KOPT-K1 (cell line): ENCODE data around the gene TST.
"Not testable (repeated sequence)": the region's sequence is repeated elsewhere in the genome, so short reads cannot be mapped to it uniquely, and the experiment has no call there.

Experiments
- H3K27ac ChIP-seq: fragments of 200-600 bp; sonication (generic); 2 replicates; pipeline ENCODE4 v1.5.1; 2016; ENCODE audit warnings: antibody characterized with exemption, mild to moderate bottlenecking, low read depth, low read length; ENCODE audit not compliant: poor library complexity, severe bottlenecking
- H3K36me3 ChIP-seq: fragments of 200-600 bp; sonication (generic); 2 replicates; pipeline ENCODE4 v1.5.1; 2017; ENCODE audit warnings: antibody characterized with exemption, mild to moderate bottlenecking, low read length, moderate library complexity; ENCODE audit not compliant: insufficient read depth
- H3K9me3 ChIP-seq: fragments of 200-600 bp; sonication (generic); 2 replicates; pipeline ENCODE4 v1.5.1; 2017; ENCODE audit warnings: antibody characterized with exemption, low read length, mild to moderate bottlenecking; ENCODE audit not compliant: insufficient read depth, poor library complexity, severe bottlenecking

The TST gene

GRCh38 chr22:36997746-36998145, 21.5 kb downstream of the TST start:
- H3K36me3 ChIP-seq, result no peaks in the 10 kb centered on the region
- no peak overlapping the region for H3K27ac ChIP-seq
- no peaks in the 10 kb centered on the region for H3K9me3 ChIP-seq

DNA sequence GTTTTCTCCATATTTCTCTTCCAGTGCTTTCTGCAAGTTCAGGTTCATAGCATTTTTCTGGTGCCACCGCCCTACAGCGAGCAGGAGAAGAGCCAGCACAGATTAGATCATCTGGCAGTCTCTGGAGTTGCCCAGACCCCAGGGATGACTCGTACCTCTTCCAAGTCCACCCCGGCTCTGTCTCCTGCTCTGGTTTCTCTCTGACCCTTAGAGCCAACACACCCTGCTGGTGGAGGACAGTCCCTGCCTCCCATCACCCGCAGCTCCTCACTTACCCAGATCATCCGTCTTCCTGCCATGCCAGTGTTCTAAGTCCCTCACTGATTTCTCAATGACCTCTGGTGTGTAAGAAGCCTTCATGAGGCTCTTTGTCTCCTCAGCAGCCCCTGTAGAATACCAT, 28.0 kb downstream of the TST start:
- Histone ChIP-seq H3K27ac (no peak overlapping the region), H3K9me3 (peaks cover 3% of the 10 kb centered on the region), H3K36me3 (no peaks in the 10 kb centered on the region)

GRCh38 chr22:36990457-36990856, 28.8 kb downstream of the TST start:
- H3K9me3 ChIP-seq, result peaks cover 10% of the 10 kb centered on the region
- H3K36me3 ChIP-seq, result no peaks in the 10 kb centered on the region
- no peak overlapping the region for H3K27ac ChIP-seq

DNA sequence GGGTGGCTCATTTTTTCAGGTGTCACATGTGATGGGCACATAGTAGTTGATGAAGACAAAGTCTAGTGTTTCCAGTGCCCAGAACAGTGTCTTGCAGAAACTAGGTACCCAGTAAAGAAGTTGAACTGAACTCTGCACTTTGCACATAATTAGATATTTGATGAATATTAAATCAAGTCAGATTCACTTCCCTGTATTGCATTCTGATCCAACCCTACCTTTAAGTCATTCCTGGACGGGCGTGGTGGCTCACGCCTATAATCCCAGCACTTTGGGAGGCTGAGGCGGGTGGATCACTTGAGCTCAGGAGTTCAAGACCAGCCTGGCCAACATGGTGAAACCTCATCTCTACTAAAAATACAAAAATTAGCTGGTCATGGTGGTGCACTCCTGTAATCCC, 30.2 kb downstream of the TST start:
- H3K36me3 ChIP-seq, H3K27ac ChIP-seq: not testable (repeated sequence)
- H3K9me3 ChIP-seq, result peaks cover 10% of the 10 kb centered on the region

DNA sequence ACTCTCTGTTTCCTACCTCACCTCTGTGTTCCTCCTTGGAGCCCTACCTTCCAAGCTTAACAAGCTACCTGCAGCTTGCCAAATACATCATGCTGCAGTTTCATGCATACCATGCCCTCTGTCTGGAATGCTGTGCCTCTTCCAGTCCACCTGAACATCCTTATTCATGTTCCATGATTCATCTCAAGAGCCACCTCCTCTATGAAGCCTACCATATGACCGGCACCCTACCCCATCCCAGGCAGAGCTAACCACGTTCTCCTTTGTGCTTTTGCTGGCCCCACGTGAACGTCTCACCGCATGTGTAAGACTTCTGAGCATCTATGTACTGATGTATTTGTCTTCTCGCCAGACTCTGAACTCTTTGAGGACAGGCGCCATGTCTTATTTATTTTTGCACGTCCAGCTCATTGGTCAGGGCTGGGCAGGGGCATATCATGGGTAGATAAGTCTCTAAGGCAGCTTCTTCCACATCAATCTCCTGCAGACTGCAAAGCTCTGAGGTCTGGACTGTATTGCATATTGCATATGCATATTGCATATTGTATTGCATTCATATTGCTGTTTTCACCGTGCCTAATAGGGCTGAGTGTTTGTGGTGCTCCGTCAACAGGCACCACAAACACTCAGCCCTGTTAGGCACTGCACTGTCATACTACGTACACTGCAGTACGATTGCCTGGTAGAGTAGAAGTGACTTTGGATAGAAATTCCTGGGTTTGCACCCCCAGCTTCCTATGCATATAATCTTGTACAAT, 31.0 kb downstream of the TST start:
- no peak overlapping the region for H3K27ac ChIP-seq
- no peaks in the 10 kb centered on the region for H3K36me3 ChIP-seq
- peaks cover 10% of the 10 kb centered on the region for H3K9me3 ChIP-seq

DNA sequence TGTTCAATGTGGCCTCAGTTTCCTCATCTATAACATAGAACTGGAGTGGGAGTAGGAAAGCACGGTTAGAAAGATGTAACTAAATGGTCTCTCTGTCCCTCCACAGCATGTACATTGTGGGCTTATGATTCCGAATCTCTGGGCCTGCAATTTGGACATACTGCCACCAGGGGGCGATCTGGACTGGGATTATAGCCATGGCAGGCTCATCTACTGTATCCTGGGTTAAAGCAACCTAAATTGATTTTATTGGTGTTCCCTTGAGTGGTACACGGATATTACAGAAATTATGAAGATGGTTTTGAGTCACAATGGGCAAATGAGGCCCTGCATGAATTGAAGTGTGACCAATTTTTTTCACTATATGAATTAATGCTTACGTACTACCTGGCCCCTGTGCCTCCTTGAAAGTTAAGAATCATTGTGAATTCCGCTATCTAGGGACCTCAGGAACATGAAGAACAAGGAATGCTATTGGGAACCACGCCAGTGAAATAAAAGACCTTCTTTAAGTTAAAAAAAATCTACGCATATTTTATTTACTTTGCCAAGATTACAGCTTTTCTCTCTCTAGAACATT, 32.9 kb downstream of the TST start:
- no peak overlapping the region for H3K27ac ChIP-seq
- H3K36me3 ChIP-seq, result no peaks in the 10 kb centered on the region
- peaks cover 10% of the 10 kb centered on the region for H3K9me3 ChIP-seq

GRCh38 chr22:36985211-36985889, 33.9 kb downstream of the TST start:
- no peak overlapping the region for H3K27ac ChIP-seq
- peaks cover 10% of the 10 kb centered on the region for H3K9me3 ChIP-seq
- no peaks in the 10 kb centered on the region for H3K36me3 ChIP-seq

DNA sequence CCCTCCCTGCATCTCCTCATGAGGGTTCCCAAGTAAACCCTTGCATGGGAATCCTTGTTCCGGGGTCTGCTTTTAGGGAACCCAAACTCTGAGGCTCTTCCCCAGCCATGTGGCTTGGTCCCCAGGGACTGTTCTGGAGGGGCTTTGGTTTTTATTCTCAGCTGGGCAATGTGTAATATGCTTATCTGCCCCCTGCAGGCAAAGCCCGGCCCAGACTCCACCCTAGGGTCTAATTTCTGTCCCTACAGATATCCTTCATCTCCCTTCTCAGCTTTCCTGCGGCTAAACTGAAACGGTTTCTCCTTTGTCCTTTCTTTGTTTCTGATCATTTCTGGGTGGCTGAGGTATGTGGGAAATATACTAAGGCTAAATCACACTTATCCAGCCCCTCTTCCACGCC, 37.1 kb downstream of the TST start:
- H3K36me3 ChIP-seq, result no peaks in the 10 kb centered on the region
- no peak overlapping the region for H3K27ac ChIP-seq
- peaks cover 10% of the 10 kb centered on the region for H3K9me3 ChIP-seq

DNA sequence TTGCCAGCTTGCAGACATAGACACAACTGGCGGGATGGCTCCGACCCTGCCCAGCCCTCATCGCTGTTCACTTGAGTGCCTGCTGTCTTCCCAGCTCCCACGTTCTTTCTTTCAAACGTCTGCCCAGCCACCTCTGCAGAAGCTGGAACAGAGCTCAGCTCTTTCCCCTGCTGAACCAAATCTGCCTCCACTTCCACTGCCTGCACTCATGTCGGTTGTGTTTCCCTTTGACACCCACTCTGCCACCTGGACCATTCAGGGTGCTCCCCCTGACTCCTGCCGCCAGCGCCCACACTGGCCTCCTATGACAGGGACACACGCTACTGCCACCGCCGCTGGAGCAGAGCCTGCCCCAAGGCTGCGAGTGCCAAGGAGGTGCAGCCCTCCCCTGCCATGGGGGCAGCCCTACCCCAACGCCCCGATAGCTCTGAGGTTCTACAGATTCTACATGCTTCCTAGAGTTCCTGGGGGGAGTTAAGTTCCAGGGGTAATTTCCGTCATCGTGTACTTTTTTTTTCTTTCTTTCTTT, 37.9 kb downstream of the TST start:
- no peaks in the 10 kb centered on the region for H3K36me3 ChIP-seq

DNA sequence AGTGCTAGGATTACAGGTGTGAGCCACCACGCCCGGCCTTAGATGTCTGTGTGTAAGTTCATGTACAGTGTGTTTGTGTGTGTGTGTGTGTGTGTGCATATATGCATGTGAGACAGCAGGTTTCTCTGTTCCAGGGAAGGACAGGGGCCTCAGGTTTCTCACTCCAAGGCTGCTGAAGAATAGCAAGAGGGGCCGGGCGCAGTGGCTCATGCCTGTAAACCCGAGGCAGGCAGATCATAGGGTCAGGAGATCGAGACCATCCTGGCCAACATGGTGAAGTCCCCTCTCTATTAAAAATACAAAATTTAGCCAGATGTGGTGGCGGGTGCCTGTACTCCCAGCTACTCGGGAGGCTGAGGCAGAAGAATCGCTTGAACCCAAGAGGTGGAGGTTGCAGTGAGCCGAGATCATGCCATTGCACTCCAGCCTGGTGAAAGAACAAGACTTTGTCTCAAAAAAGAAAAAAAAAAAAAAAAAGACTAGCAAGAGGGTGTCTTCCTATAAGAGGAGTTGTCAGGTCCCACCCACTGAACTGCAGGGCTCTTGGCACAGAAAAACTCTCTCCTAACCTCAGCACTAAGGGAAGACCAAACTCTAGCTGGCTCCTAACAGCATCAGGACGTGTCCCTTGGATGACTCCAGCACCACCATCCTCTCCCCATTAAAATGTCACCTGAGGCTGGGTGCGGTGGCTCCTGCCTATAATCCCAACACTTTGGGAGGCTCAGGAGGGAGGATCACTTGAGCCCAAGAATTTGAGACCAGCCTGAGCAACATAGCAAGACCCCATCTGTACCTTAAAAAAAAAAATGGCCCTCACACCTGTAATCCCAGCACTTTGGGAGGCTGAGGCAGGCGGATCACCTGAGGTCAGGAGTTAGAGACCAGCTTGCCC, 40.0 kb downstream of the TST start:
- H3K36me3 ChIP-seq, result no peaks in the 10 kb centered on the region
- H3K9me3 ChIP-seq, result no peaks in the 10 kb centered on the region
- no peak overlapping the region for H3K27ac ChIP-seq

More for the DNA sequence above, 37.9 kb downstream of the TST start:
- Histone ChIP-seq H3K9me3 (peaks cover 8% of the 10 kb centered on the region), H3K27ac (no peak overlapping the region)

DNA sequence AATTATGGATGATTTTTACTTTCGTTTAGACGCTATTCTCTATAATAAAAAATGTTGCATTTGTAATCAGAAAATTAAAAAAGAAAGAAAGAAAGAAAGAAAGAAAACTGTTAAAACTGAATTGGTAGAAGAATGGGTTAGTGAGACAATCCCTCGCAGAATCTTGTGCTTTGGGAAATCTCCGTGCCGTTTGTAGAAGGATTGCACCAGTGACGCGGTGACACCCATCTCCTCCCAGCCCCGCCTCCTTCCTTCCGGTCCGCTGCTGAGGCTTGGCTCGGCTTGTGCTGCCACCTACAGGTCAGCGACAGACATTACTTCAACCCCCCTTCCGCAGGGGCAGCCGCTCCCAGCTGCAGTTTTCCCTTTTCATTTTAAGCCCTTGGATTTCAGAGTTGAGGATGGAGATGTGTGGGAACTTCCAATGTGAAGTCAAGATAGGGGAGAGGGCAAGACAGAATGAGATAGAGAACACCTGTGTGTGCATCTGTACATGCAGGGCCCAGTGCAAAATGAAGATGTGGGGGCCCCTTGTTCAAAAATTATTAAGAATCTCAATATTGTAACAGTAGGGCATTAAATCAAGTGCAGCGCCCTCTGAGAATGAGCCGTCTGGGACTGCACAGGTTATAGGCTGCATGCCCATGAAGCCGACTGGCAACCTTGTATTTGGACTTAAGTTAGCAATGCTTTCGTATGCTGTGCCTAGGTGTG, 41.1 kb downstream of the TST start:
- no peaks in the 10 kb centered on the region for H3K36me3 ChIP-seq
- H3K27ac ChIP-seq, result no peak overlapping the region
- H3K9me3 ChIP-seq, result no peaks in the 10 kb centered on the region

DNA sequence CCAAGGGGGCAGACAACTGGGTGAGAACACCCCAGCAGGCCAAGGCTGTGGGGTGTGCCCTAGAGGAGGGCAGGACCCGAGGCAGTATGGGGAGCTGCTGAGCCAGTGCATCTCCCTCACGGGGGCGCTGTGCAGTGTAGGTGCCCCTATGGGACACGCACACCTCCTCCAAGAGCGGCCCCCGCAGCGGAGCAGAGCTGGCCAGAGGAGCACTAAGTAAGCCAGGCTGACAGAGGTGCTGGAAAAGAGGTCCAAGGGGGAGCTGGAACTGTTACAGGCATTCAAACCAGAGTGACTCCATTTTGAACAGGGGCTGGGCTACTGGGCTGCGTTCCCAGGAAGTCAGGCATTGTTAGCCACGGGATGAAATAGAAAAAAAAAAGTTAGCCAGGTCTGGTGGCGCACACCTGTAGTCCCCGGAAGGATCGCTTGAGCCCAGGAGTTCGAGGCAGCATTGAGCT, 41.8 kb downstream of the TST start:
- Histone ChIP-seq H3K36me3 (no peaks in the 10 kb centered on the region), H3K27ac (no peak overlapping the region), H3K9me3 (no peaks in the 10 kb centered on the region)

- H3K9me3 ChIP-seq, result no peaks in the 10 kb centered on the region
- H3K27ac ChIP-seq, result no peak overlapping the region
- no peaks in the 10 kb centered on the region for H3K36me3 ChIP-seq
Observed at GRCh38 chr22:36976606-36977005, 42.6 kb downstream of the TST start.
